ENCODE measurements around the gene MRPL39. TPM values are rescaled to one million over a fixed set of nuclear protein-coding genes. Genes with fewer than 3 reads are reported as not detected.
"Not testable (repeated sequence)": the region's sequence is repeated elsewhere in the genome, so short reads cannot be mapped to it uniquely, and the experiment has no call there.

The MRPL39 gene
- total and polyA plus RNA-seq, 2 donors (not counting 1 experiment from before 2014, with no cell fraction given) = 10.1 to 19.7 TPM

DNA sequence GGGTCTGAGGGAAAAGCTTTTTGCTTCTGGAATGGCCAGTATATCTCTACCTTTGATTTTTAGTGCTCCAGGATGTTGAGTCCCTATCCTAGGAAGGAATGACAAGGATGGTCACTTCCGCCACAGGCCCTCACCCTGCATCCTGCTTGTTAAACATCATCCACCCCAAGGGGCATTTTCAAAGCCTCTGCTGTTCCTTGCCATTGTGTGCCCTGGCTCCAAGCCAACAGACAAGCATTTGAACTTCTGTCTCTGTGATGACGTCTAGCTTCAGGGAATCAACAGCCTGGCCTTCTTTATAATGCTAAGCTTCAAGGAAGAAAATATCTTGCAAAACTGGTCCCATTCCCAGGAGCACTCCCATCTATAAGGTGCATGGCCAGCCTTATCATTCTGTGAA lies 19.5 kb upstream of the MRPL39 start:
- POLR2A ChIA-PET = no interaction called here

DNA sequence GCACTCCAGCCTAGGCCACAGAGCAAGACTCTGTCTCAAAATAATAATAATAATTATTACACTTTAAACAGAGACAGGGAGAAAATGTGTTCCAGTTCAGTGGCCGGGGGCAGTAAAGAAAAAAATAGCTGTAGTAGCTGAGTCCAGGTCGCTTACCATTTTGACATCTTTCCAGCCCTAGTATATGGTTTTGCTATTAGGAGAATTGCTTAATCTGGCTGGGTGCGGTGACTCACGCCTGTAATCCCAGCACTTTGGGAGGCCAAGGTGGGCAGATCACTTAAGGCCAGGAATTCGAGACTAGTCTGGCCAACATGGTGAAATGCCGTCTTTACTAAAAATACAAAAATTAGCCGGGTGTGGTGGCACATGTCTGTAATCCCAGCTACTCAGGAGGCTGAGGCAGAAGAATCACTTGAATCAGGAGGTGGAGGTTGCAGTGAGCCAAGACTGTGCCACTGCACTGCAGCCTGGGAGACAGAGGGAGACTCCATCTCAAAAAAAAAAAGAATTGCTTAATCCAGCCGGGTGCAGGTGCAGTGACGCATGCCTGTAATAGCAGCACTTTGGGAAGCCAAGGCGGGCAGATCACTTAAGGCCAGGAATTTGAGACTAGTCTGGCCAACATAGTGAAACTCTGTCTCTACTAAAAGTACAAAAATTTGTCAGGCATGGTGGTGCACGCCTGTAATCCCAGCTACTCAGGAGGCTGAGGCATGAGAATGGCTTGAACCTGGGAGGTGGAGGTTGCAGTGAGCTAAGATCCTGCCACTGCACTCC lies 18.7 kb upstream of the MRPL39 start:
- H3K79me2 ChIP-seq (ENCODE audit: control insufficient read depth, insufficient read depth, low read length); H3K9ac ChIP-seq (ENCODE audit: low read length); H4K20me1 ChIP-seq (ENCODE audit: control insufficient read depth, insufficient read depth, low read length, poor library complexity, severe bottlenecking); CTCF ChIA-PET; H3K27ac ChIP-seq (ENCODE audit: low read length in 2 of 2); H3K36me3 ChIP-seq (replicated peaks in 1 of 2; ENCODE audit: control extremely low read depth in 1 of 2, control insufficient read depth in 1 of 2, extremely low read depth in 1 of 2, insufficient read depth in 2 of 2, low read length in 1 of 2); H3K27me3 ChIP-seq (replicated peaks in 1 of 4; ENCODE audit: control extremely low read depth in 1 of 4, control insufficient read depth in 3 of 4, insufficient read depth in 4 of 4, low read length in 3 of 4); intact Hi-C loops (cut with micrococcal nuclease); H3K27me3 Mint-ChIP-seq; H3K4me1 Mint-ChIP-seq; ATAC-seq (ENCODE audit: low read depth); H3K27ac Mint-ChIP-seq; H3K4me1 ChIP-seq (ENCODE audit: control insufficient read depth in 2 of 2, insufficient read depth in 2 of 2, low read length in 2 of 2); H3K4me3 Mint-ChIP-seq; H3K4me2 ChIP-seq (replicated peaks; ENCODE audit: low read depth, low read length, poor library complexity, severe bottlenecking); DNase-seq; H3K9me3 ChIP-seq (ENCODE audit: control extremely low read depth in 1 of 3, control insufficient read depth in 2 of 3, insufficient read depth in 1 of 3, low read length in 2 of 3); H3K4me3 ChIP-seq (ENCODE audit: control extremely low read depth in 1 of 5, extremely low read depth in 1 of 5, insufficient read depth in 1 of 5, low read depth in 2 of 5, low read length in 4 of 5); H2AFZ ChIP-seq (ENCODE audit: insufficient read depth, low read depth, low read length, poor library complexity, severe bottlenecking); POLR2A ChIA-PET; H3K9me3 Mint-ChIP-seq (ENCODE audit: insufficient read depth): not testable (repeated sequence)
- 100% methylated on average over 8 of the region's 11 CpGs for WGBS (ENCODE audit: insufficient coverage)

More for the DNA sequence above, 19.5 kb upstream of the MRPL39 start:
- Mint-ChIP-seq H3K4me3 (no peak overlapping the region), H3K4me1 (no peaks in the 10 kb centered on the region), H3K27me3 (no peaks in the 10 kb centered on the region), H3K27ac (no peak overlapping the region), H3K9me3 (ENCODE audit: insufficient read depth) (no peaks in the 10 kb centered on the region)
- H3K9ac ChIP-seq (ENCODE audit: low read length) = no peak overlapping the region
- no peaks in the 10 kb centered on the region for H3K79me2 ChIP-seq (ENCODE audit: control insufficient read depth, insufficient read depth, low read length)
- no peaks in the 10 kb centered on the region for H4K20me1 ChIP-seq (ENCODE audit: control insufficient read depth, insufficient read depth, low read length, poor library complexity, severe bottlenecking)
- no peak overlapping the region for H3K4me3 ChIP-seq (ENCODE audit: control extremely low read depth in 1 of 5, extremely low read depth in 1 of 5, insufficient read depth in 1 of 5, low read depth in 2 of 5, low read length in 4 of 5)
- H3K27ac ChIP-seq (ENCODE audit: low read length in 2 of 2) = no peak overlapping the region
- intact Hi-C loops (cut with micrococcal nuclease) = no loop called here
- WGBS (ENCODE audit: insufficient coverage) = 92% methylated on average over 2 of the region's 2 CpGs
- CTCF ChIA-PET = interaction anchor here (1.0 kb wide), 1 partner anchor 19 kb away, joined by 3 read pairs; no protein-coding TSS in a partner anchor
- no peaks in the 10 kb centered on the region for H3K27me3 ChIP-seq (replicated peaks in 1 of 4; ENCODE audit: control extremely low read depth in 1 of 4, control insufficient read depth in 3 of 4, insufficient read depth in 4 of 4, low read length in 3 of 4)
- no peak for DNase-seq
- H3K36me3 ChIP-seq (replicated peaks in 1 of 2; ENCODE audit: control extremely low read depth in 1 of 2, control insufficient read depth in 1 of 2, extremely low read depth in 1 of 2, insufficient read depth in 2 of 2, low read length in 1 of 2) = no peaks in the 10 kb centered on the region
- TF ChIP-seq, protein P1, sequence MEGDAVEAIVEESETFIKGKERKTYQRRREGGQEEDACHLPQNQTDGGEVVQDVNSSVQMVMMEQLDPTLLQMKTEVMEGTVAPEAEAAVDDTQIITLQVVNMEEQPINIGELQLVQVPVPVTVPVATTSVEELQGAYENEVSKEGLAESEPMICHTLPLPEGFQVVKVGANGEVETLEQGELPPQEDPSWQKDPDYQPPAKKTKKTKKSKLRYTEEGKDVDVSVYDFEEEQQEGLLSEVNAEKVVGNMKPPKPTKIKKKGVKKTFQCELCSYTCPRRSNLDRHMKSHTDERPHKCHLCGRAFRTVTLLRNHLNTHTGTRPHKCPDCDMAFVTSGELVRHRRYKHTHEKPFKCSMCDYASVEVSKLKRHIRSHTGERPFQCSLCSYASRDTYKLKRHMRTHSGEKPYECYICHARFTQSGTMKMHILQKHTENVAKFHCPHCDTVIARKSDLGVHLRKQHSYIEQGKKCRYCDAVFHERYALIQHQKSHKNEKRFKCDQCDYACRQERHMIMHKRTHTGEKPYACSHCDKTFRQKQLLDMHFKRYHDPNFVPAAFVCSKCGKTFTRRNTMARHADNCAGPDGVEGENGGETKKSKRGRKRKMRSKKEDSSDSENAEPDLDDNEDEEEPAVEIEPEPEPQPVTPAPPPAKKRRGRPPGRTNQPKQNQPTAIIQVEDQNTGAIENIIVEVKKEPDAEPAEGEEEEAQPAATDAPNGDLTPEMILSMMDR (IDR thresholded peaks at IDR 0.05) = no peak
- no peak for TF ChIP-seq EZH2 (IDR thresholded peaks at IDR 0.05; ENCODE audit: borderline replicate concordance, insufficient read depth, low read depth, low read length, poor library complexity, severe bottlenecking)
- H3K4me2 ChIP-seq (replicated peaks; ENCODE audit: low read depth, low read length, poor library complexity, severe bottlenecking) = no peak overlapping the region
- H3K9me3 ChIP-seq (ENCODE audit: control extremely low read depth in 1 of 3, control insufficient read depth in 2 of 3, insufficient read depth in 1 of 3, low read length in 2 of 3) = no peaks in the 10 kb centered on the region
- no peak for ATAC-seq (ENCODE audit: low read depth)
- no peaks in the 10 kb centered on the region for H3K4me1 ChIP-seq (ENCODE audit: control insufficient read depth in 2 of 2, insufficient read depth in 2 of 2, low read length in 2 of 2)
- no peak overlapping the region for H2AFZ ChIP-seq (ENCODE audit: insufficient read depth, low read depth, low read length, poor library complexity, severe bottlenecking)

Data from B cell (primary cell).